HG03575 (cell line): ENCODE measurements around the gene CGNL1.

Experiments used
- ATAC-seq: cut with Tn5 transposase; IDR thresholded peaks from one replicate; pipeline ENCODE4 v1.9.1; 2021; ENCODE audit not compliant: unreplicated experiment, insufficient number of reproducible peaks, low FRiP score; ENCODE audit errors: extremely low read depth

The CGNL1 gene

DNA sequence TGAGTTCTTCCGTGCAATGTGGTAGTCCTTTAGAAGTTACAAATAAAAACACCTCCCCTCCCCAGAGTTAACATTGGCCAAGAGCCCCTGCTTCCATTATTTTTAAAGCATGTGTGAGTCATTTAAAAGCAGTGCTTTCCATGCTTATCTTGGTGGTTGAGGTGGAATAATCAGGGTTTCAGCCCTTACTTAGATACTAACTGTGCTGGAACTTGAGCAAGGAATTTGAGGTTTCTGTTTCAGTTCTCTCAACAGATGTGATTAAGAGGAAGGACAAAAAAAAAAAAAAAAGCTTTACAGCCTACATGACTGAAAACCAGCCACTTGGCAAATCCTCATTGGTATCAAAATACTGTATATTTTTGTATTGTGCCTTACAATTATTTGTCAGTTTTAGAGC, 64.5 kb downstream of the CGNL1 start:
- ATAC-seq = no peak

DNA sequence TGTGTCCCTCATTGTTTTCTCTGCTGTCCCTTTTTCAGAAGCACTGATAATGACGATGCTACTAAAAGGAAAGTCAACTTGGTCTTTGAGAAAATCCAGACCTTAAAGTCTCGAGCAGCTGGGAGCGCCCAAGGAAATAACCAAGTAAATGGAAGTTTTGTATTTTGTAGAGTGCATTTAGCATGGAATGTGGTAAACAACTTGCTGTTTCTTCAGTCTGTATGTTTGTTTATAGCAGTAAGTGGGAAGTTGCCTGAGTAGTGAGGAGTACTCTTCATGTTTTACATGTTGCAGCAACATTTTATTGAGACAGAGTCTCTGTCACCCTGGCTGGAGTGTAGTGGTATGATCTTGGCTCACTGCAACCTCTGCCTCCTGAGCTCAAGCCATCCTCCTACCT, 66.0 kb downstream of the CGNL1 start:
- no peak for ATAC-seq

DNA sequence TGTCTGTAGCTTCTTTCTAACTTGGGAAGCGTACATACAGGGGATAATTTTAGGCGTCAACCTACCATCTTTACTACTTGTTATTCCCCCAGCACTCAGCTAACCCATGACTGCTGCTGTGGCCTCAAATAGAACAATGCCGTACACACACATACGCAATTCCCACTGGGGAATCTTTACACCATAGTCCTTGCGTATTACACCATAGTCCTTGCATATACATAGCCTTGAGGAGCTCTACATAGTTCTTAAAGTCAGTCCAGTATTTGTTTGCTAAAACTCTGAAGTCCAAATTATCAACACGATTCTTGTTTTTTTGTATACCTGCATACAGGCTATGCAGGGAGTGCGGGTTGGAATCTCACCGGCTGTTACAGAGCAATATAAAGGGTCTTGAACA, 67.2 kb downstream of the CGNL1 start:
- ATAC-seq = no peak

DNA sequence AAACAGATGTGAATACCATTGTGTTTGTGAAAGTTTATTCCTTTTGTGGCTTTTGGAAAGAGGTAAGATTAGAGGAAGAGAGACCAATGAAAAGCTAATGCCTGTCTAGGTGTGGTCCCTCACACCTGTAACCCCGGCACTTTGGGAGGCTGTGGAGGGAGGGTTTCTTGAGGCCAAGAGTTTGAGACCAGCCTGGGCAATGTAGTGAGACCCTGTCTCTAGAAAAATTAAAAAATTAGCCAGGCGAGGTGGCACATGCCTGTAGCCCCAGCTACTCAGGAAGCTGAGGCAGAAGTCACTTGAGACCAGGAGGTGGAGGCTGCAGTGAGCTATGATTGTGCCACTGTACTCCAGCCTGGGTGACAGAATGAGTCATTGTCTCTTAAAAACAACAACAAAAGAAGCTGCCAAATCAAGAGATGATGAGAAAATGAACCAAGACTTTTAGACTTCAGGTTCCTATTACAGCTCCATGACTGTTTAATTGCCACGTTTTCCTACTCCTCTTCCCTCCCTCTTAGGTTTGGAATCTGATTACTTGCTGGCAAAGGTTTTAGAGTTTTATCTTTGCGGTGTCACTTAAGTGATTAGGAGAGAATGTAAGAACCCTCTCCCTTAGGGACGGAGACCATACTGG, 68.7 kb downstream of the CGNL1 start:
- no peak for ATAC-seq

DNA sequence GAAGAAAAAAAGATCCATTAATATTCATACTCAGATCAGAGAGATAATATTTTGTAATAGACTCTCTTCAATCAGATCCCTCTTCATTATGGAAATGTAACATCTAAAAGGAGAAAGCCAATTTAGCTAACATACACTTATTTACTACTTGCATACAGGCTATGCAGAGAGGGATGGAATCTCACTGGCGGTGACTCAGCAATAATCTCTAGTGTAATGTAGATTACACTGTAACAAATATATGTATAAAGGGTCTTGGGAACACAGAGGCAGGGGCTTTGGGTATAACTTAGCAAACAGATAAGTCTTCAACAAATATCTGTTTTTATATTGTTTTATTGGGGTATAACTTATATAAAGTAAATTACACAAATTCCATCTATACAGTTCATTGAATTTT, 69.6 kb downstream of the CGNL1 start:
- ATAC-seq = no peak

DNA sequence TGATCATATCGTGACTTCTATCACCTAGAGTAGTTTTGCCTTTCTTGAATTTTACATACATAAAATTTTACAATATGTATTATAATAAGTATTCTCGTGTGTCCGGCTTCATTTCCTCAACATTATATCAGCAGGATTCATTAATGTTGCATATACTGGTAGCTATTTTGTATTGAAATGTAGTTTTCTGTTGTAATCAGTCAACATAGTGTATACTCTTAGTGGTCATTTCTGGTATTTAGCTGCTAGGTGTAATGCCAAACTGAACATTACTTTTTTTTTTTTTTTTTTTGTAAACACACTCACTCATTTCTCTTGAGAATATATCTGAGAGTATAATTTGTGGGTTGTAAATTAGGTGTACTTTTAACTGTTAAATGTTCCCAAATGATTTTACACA, 70.1 kb downstream of the CGNL1 start:
- ATAC-seq = no peak

DNA sequence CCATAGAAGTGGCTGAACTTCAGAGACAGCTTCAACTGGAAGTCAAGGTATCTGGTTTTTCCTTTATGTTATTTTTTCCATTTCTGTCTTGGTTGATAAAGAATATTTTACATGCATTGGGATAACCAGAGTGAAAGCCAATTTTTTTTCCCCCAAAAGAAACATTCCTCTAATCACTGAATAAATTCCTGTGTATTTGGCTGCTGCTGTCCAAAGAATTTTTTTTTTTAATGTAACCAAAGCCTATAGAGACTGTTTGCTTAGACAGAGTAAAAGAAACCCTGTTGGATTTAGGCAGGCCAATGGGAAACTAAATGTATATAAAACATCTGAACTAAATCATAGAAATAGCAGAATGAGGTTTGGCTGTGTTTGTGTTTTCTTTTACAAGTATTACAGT, 75.2 kb downstream of the CGNL1 start:
- no peak for ATAC-seq

DNA sequence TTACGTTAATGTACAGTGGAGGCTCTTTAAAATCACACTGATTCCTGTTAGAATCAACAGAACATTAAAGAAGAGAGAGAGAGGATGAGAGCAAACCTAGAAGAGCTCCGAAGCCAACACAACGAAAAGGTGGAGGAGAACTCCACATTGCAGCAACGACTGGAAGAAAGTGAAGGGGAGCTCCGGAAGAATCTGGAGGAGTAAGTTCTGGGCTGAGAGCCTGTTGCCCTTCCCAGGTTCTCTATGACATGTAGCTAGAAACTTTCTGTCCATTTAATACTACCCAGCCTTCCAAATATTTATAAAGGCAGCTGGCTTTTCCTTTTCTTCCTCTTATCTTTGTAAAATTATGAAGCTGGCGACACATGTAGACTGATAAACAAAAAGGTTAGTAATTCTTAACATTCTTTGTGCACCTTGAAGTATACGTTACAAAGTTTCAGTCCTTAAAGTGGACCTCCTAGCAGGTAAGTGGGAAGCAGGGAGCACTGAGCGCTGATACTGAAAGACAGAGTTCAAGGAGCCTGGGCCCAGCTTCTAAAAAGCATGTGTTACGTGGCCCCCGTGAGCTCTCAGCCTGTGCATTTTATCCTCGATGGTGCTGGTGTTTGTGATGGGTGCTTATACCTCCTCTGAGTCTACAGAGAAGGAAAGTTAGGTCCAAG, 75.9 kb downstream of the CGNL1 start:
- no peak for ATAC-seq

DNA sequence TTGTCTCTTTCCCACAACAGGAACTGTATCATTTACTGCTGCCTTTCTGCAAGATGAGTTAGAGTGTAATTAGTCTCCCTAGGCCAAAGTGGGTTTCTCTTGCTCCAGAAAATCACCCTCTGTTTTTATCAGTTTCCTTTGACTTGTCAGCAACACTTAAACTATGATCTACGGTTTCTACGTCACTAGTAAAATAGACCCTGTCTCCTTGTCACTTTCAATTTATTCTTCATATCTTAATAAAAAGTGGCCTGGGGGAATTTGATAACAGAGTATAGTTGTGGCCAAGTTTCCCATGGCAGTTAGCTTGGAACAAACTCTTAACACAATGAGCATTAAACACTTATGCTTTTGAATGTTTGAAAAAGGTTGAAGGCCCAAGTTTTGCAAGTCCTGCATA, 79.6 kb downstream of the CGNL1 start:
- ATAC-seq = no peak

DNA sequence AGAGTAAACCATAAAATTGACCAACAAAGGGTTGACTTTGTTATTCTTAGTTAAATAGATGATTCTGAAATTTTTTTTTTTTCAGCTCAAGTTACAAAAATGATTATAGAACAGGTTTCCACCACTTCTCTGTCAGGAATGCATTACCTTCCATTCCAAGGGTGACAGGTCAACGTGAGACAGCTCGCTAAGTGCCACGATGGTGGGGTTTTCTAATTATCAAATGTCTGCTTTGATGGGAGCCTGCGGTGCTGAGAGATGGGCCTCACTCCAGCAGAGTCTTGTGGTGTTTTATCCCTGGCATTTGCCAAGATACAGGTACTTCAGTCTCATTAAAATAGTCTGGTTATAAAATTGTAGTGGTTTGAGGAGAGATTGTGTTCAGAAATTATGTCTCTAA, 80.3 kb downstream of the CGNL1 start:
- ATAC-seq = no peak

DNA sequence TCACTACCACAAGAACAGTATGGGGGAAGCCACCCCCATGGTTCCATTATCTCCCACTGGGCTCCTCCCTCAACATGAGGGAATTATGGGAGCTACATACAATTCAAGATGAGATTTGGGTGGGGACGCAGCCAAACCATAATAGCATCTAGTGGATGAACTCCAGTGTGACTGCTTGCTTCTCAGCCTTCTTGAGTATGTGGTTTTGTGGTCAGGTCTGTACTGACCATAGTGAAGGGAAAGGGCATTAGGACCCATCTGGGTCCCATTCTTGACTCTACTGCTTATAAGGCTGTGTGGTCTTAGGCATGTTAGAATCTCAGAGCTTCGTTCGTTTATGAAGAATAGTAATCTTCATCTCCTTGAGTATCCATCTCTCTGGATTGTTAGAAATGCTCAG, 81.4 kb downstream of the CGNL1 start:
- ATAC-seq = no peak

DNA sequence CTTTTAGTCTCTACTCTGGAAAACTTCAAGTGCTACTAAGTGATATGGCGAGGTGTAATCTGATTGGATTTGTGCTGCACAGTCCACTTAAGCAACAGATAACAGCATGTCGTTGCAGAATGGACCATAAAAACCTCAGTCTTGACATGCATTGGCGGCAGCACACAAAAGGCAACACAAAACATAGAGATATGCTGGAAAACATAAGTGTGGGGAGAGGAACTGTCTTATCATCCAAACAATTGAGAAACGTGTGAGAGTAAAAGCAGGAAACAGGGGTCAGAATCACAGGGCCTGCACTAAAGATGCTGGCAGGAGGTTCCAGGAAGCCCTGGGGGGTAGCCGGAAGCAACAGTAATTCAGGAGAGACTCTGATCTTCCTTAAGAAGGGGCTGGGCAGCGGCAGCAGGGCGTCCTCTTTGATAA, 82.1 kb downstream of the CGNL1 start:
- no peak for ATAC-seq

DNA sequence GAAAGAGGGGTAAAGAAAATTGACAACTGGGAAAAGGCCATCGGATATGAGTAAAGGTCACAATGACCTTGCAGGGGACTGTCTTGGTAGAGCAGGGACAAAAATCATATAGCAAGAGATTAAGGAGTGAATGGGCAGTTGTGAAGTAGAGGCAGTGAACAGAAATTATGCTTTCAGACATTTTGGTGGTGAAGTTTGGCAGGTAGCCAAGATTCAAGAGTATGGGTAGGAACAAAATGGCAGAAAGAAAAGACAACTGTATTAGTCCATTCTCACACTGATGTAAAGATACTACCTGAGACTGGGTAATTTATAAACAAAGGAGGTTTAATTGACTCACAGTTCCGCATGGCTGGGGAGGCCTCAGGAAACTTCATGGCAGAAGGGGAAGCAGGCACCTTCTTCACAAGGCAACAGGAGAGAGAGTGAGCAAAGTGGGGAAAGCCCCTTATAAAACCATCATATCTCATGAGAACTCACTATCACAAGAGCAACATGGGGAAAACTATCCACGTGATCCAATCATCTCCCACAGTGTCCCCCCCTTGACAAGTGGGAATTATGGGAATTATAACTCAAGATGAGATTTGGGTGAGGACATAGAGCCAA, 84.0 kb downstream of the CGNL1 start:
- ATAC-seq = no peak

DNA sequence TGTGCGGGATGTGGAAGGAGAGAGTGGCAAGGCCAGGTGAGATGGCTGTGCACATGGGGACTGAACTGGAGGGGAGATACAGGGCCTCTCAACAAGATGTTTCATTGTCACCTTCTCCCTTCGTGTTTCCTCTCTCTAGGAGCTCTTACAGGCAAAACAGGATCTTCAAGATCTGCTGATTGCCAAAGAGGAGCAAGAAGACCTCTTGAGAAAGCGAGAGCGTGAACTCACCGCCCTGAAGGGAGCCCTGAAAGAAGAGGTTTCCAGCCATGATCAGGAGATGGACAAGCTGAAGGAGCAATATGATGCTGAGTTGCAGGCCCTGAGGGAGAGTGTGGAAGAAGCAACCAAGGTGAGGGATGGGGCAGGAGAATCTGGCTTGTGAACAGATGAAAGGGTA, 85.2 kb downstream of the CGNL1 start:
- no peak for ATAC-seq

DNA sequence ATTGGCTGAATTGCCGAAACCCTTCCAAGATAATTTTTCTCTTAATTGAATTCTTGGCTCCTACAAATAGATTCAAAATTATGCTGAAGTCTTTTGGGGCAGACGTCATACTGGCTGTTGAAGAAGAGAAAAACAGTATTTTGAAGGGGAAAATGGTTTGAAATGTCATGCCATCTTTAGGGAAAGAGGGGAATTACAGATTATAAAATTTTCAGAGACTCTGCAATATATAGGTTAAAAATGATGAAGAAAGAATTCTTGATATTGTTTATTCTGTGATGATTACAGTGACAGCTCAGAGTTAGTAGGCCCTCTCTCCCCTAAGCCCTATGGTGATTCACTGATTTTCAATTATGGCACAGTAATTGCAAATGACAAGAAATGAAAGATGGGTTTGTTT, 86.1 kb downstream of the CGNL1 start:
- ATAC-seq = no peak

DNA sequence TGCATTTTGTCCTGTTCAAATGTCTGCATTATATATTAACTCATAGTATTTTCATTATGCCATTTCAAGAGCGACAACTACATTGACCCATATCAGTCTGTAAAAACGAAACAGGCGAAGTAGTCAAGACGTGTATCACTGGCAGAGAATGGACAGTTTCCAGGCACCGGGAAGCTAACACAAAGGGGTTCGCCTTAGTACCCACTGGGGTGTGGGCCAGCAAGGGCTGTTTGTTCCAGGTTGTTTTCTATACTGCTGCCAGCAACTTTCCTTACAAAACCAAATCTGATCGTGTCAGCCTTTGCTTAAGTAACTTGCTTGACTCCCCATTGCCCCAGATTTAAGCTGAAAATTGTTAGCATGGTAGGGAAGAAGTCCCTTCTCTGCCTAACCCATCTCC, 87.1 kb downstream of the CGNL1 start:
- ATAC-seq = no peak

DNA sequence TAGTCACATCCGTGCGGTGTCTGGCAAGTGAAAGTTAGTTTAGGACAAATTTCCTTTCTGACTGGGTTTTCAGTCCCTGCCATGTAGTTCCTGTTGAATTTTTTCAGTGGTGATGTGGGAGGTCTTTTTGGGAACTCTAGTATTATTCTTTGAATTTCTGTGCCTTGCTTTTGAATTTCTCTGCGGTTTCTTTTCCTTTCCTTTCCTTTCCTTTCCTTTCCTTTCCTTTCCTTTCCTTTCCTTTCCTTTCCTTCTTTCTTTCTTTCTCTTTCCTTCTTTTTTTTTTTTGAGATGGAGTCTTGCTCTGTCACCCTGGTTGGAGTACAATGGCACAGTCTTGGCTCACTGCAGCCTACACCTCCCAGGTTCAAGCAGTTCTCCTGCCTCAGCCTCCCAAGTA, 88.2 kb downstream of the CGNL1 start:
- ATAC-seq = no peak

DNA sequence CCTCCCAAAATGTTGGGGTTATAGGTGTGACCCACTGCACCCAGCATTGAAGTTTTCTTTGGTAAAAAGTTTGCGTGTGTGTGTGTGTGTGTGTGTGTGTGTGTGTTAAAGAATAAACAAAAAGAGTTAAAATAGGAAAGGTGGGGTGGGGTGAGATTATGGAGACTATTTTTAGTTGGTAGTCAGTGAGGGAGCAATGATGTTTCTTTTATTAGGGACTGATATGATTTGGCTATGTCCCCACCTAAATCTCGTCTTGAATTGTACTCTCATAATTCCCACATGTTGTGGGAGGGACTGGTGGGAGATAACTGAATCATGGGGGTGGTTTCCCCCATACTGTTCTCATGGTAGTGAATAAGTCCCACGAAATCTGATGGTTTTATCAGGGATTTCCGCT, 92.2 kb downstream of the CGNL1 start:
- no peak for ATAC-seq

DNA sequence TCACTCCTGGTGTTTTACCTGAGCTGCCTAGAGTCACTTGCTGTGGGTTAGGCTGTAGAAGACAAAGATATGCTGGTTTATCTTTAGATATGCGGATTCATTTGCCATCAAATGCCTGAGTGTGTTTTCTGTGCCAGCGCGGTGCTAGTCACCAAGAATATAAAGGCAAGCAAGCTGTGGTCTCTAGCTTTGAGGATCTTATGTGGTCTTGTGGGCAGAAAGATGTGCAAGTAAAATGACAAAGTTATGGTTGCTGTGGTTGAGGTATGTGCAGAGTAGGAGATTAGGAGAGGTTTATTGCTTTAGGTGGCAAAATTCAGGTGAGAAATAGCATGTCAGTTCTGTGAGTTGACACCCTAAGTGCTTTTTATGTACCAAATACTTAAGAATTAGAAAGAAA, 94.2 kb downstream of the CGNL1 start:
- ATAC-seq = no peak

DNA sequence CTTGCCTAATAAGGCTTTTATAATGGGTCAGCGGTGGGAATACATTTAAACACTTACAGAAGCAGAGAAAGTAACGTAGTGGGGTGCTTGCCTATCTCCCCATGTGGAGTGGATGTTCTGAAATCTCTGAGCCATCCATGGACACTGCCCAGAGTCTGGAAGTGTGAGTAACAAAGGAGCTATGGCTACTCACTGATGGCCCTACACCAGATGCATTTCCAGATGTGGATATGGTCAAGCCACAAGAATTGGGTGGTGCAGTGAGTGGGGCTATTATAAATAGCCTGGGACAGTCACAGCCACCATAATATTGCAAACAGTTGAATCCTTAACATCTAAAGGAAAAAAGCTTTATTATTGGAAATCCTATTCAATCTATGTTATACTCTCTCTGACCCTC, 96.6 kb downstream of the CGNL1 start:
- no peak for ATAC-seq

DNA sequence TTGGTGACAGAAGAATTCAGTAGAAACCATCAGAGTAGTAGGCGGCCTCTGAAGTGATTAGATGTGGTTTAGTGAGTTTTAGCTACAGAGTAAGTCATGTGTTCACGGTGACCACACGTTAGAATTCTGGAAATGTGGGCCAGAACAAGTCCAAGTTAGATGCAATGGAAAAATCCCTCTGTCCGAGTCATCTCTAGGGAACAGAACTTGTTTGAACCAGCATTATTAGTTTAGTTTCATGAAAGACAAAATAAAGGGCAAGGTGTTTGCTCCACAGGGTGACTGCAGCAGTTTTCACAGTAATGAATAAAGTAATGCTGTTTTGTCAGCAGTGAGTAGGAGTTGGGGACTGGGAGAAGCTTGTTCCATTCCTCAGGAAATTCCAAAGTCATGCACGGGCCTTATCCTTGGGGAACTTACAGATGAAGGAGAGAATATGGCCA, 100.2 kb downstream of the CGNL1 start:
- no peak for ATAC-seq
